ENCODE results near the gene CDK6.

DNA sequence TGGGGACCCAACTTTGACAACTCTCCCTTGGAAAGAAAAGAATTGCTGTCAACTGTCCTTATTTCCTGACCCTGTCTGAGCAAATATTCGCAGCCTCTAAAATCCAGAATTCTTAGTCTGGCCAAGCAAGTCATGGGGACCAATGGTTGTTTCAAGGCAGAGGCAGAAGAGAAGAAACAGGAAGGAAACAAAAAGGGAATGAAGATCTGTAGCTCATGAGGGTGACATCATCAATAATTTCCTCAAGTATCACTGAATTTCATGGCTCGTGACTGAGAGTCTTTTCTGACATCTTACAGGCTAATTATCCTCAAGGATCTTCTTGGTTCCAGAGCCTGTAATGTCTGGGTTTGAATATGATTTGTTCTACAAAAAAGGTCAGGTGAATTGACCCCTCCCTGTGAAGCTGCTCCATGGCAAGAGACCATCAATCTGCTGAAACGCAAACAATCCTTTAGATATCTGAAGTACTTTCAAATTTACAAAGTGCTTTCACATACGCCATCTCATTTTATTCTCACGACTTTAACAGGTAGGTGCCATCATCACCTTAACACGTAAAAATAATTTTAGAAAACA lies 5.8 kb downstream of the CDK6 start:
- TF ChIP-seq POLR2AphosphoS5 (IDR thresholded peaks at IDR 0.05) (no peak), POLR2A (IDR thresholded peaks at IDR 0.05) (no peak)
- TF ChIP-seq, protein P1, sequence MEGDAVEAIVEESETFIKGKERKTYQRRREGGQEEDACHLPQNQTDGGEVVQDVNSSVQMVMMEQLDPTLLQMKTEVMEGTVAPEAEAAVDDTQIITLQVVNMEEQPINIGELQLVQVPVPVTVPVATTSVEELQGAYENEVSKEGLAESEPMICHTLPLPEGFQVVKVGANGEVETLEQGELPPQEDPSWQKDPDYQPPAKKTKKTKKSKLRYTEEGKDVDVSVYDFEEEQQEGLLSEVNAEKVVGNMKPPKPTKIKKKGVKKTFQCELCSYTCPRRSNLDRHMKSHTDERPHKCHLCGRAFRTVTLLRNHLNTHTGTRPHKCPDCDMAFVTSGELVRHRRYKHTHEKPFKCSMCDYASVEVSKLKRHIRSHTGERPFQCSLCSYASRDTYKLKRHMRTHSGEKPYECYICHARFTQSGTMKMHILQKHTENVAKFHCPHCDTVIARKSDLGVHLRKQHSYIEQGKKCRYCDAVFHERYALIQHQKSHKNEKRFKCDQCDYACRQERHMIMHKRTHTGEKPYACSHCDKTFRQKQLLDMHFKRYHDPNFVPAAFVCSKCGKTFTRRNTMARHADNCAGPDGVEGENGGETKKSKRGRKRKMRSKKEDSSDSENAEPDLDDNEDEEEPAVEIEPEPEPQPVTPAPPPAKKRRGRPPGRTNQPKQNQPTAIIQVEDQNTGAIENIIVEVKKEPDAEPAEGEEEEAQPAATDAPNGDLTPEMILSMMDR (IDR thresholded peaks at IDR 0.05): no peak

Data from transverse colon (tissue), 4 donors.